Keratinocyte (primary cell): Measurements from ENCODE around the gene KIF18B. TPM values are rescaled to one million over a fixed set of nuclear protein-coding genes. Genes with fewer than 3 reads are reported as not detected.

Source experiments
- DNase-seq: peaks from one replicate; pipeline ENCODE4 v3.0.0-alpha.2; 2011; ENCODE audit warnings: low read depth, missing footprints, low spot score
- FAIRE-seq: peaks from 2 replicates; lab custom pipeline; 2011; peaks lifted over from hg19 to GRCh38; lab: Jason Lieb, UNC
- H2AFZ ChIP-seq: 2 replicates; pipeline ENCODE4 v1.6.0; 2012; ENCODE audit warnings: low read length, control low read depth, inconsistent platforms; ENCODE audit not compliant: control insufficient read depth
- H3K27ac ChIP-seq: 2 replicates; pipeline ENCODE4 v1.5.1; 2011; ENCODE audit warnings: low read length; ENCODE audit not compliant: control insufficient read depth, insufficient read depth
- H3K27me3 ChIP-seq: 3 replicates; pipeline ENCODE4 v1.6.0; 2011; ENCODE audit warnings: low read length; ENCODE audit not compliant: control insufficient read depth, insufficient read depth; ENCODE audit errors: extremely low read depth
- H3K36me3 ChIP-seq, 2 experiments: 2 replicates in 1 of 2; 3 replicates in 1 of 2; pipeline ENCODE4 v1.5.1; 2011; ENCODE audit warnings: low read length in 2 of 2, mild to moderate bottlenecking in 1 of 2; ENCODE audit not compliant: control insufficient read depth in 2 of 2, insufficient read depth in 2 of 2; ENCODE audit errors: extremely low read depth in 1 of 2
- H3K4me1 ChIP-seq: 3 replicates; pipeline ENCODE4 v1.5.1; 2011; ENCODE audit warnings: low read length; ENCODE audit not compliant: control insufficient read depth, insufficient read depth; ENCODE audit errors: extremely low read depth
- H3K4me2 ChIP-seq: 3 replicates; pipeline ENCODE4 v1.6.0; 2011; ENCODE audit warnings: low read depth, low read length; ENCODE audit not compliant: control insufficient read depth, insufficient read depth; ENCODE audit errors: extremely low read depth
- H3K4me3 ChIP-seq, 3 experiments: fragments of 200-600 bp in 1 of 3; sonication (generic) in 1 of 3; 2 replicates in 2 of 3; 3 replicates in 1 of 3; pipeline ENCODE4 v1.5.1; 2011 to 2016; ENCODE audit warnings: low read length in 3 of 3, mild to moderate bottlenecking in 3 of 3, control low read depth in 2 of 3, inconsistent platforms in 1 of 3, low read depth in 1 of 3, mixed read lengths in 1 of 3, mixed run types in 1 of 3, moderate library complexity in 1 of 3; ENCODE audit not compliant: control insufficient read depth in 2 of 3, insufficient read depth in 2 of 3; ENCODE audit errors: extremely low read depth in 1 of 3
- H3K79me2 ChIP-seq: 2 replicates; pipeline ENCODE4 v1.6.0; 2012; ENCODE audit warnings: low read length; ENCODE audit not compliant: control insufficient read depth, insufficient read depth
- H3K9ac ChIP-seq: 3 replicates; pipeline ENCODE4 v1.6.0; 2011; ENCODE audit warnings: low read length; ENCODE audit not compliant: control insufficient read depth, insufficient read depth; ENCODE audit errors: extremely low read depth
- H3K9me1 ChIP-seq: 3 replicates; pipeline ENCODE4 v1.6.0; 2011; ENCODE audit warnings: low read length; ENCODE audit not compliant: control insufficient read depth, insufficient read depth; ENCODE audit errors: extremely low read depth
- H3K9me3 ChIP-seq: 2 replicates; pipeline ENCODE4 v1.5.1; 2012; ENCODE audit warnings: low read depth, low read length; ENCODE audit not compliant: control insufficient read depth
- H4K20me1 ChIP-seq: 3 replicates; pipeline ENCODE4 v1.6.0; 2011; ENCODE audit warnings: low read length; ENCODE audit not compliant: control insufficient read depth, insufficient read depth; ENCODE audit errors: extremely low read depth
- CTCF ChIP-seq, 3 experiments: IDR thresholded peaks in 1 of 3; conservative IDR thresholded peaks in 1 of 3; optimal IDR thresholded peaks in 1 of 3; 2 replicates in 2 of 3; 3 replicates in 1 of 3; pipeline versions ENCODE3 to v1.5.1; 2011; ENCODE audit warnings: low read length in 3 of 3, mild to moderate bottlenecking in 3 of 3, moderate library complexity in 2 of 3, control low read depth in 1 of 3, inconsistent platforms in 1 of 3; ENCODE audit not compliant: insufficient read depth in 2 of 3; ENCODE audit errors: extremely low read depth in 1 of 3
- EZH2 ChIP-seq: IDR thresholded peaks from one replicate; pipeline ENCODE4 v1.6.1; 2012; ENCODE audit warnings: inconsistent platforms, mild to moderate bottlenecking, low read length, moderate library complexity
- dilution Hi-C: fragments of 300-500 bp; cut with MboI; formaldehyde crosslinking; loops from one replicate; pipeline ENCODE4 v1.7.0; 2020; ENCODE audit warnings: low sequenced_read_pairs; ENCODE audit not compliant: extremely low pct_ligation_motif_present
- polyA plus RNA-seq, 5 experiments: library from polyadenylated mRNA; depleted of rRNA in 3 of 5; stranded (reverse) in 3 of 5; stranded (forward) in 1 of 5; unstranded in 1 of 5; fragments of >200 nt; gene quantifications; 1 replicate in 1 of 5; 2 replicates in 3 of 5; 3 replicates in 1 of 5; pipeline versions ENCODE4 v1.2.1 to v1.2.3, GENCODE V29; 2011 to 2012; ENCODE audit warnings: missing spikeins in 2 of 5, low read depth in 1 of 5, low replicate concordance in 1 of 5

The KIF18B gene
- polyA plus RNA-seq, 1 donor (not counting 4 experiments of a cell fraction or from before 2014, with no cell fraction given): 5.1 TPM

- no peaks in the 10 kb centered on the region for H3K27me3 ChIP-seq
- H4K20me1 ChIP-seq: no peaks in the 10 kb centered on the region
- peaks cover 2% of the 10 kb centered on the region for H3K9me1 ChIP-seq
- DNase-seq (no peak), FAIRE-seq (no peak)
- no peaks in the 10 kb centered on the region for H3K36me3 ChIP-seq
- no peaks in the 10 kb centered on the region for H3K9me3 ChIP-seq
- H3K9ac ChIP-seq: no peak overlapping the region
- no peak overlapping the region for H3K4me3 ChIP-seq
- no peak overlapping the region for H3K4me2 ChIP-seq
- no peak overlapping the region for H2AFZ ChIP-seq
- peaks cover 49% of the 10 kb centered on the region for H3K4me1 ChIP-seq
- H3K79me2 ChIP-seq: no peaks in the 10 kb centered on the region
- no peak overlapping the region for H3K27ac ChIP-seq
- dilution Hi-C loops: loop anchor here (25.0 kb wide), 1 partner anchor 98 kb away; no protein-coding TSS in a partner anchor
- no peak for TF ChIP-seq EZH2
- no peak for TF ChIP-seq CTCF (optimal IDR thresholded peaks at IDR 0.05 in 1 of 3, IDR thresholded peaks at IDR 0.05 in 1 of 3, conservative IDR thresholded peaks at IDR 0.05 in 1 of 3; ENCODE audit: extremely low read depth in 1 of 3, insufficient read depth in 2 of 3, low read length in 3 of 3)
These were observed 33.4 kb downstream of the KIF18B start for GRCh38 chr17:44914148-44914547.

DNA sequence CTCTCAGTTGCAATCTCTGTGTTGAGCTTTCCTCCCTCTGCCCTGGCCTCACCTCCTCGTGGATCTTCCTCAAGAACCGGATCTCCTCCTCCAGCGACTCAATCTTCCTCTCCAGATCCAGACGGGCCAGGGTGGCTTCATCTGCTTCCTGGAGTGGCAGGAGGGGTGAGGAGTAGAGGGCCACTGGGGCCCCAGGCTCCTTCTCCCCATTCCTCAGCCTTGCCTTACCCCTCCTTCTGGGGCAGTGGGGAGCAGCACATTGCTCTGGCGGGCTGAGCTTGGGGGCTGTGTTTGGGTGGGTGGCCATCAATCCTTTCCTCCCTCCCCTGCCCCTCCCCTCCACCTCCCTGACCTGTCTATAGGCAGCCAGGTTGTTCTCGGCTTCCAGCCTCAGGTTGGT lies 33.9 kb downstream of the KIF18B start:
- DNase-seq (no peak), FAIRE-seq (no peak)
- Histone ChIP-seq H3K9ac (no peak overlapping the region), H2AFZ (no peak overlapping the region), H3K4me3 (no peak overlapping the region), H3K4me2 (no peak overlapping the region), H4K20me1 (no peaks in the 10 kb centered on the region), H3K9me1 (peaks cover 2% of the 10 kb centered on the region), H3K4me1 (peaks cover 53% of the 10 kb centered on the region), H3K27me3 (no peaks in the 10 kb centered on the region), H3K79me2 (no peaks in the 10 kb centered on the region), H3K9me3 (no peaks in the 10 kb centered on the region), H3K36me3 (no peaks in the 10 kb centered on the region), H3K27ac (no peak overlapping the region)
- dilution Hi-C loops: loop anchor here (25.0 kb wide), 1 partner anchor 99 kb away; no protein-coding TSS in a partner anchor
- TF ChIP-seq CTCF (optimal IDR thresholded peaks at IDR 0.05 in 1 of 3, IDR thresholded peaks at IDR 0.05 in 1 of 3, conservative IDR thresholded peaks at IDR 0.05 in 1 of 3; ENCODE audit: extremely low read depth in 1 of 3, insufficient read depth in 2 of 3, low read length in 3 of 3) (no peak), EZH2 (no peak)
